HEK293 (cell line): ENCODE measurements around the gene PHF21A.

ENCODE experiments used
- CTCF ChIA-PET: fragments of 350-600 bp; formaldehyde crosslinking; extraction: SDS; loops from one replicate; lab custom pipeline; 2021; ENCODE audit warnings: antibody characterized with exemption; lab: Yijun Ruan, JAX
- POLR2A ChIA-PET: fragments of 300-600 bp; formaldehyde crosslinking; extraction: SDS; loops from one replicate; lab custom pipeline; 2020; ENCODE audit warnings: antibody characterized with exemption, inconsistent platforms; lab: Yijun Ruan, JAX
- H3K27ac ChIP-seq: fragments of 200-500 bp; sonication (Bioruptor generic); 2 replicates; pipeline ENCODE4 v1.5.1; 2014; ENCODE audit warnings: low read depth, low read length, control low read depth, inconsistent platforms; ENCODE audit errors: extremely low read depth
- H3K36me3 ChIP-seq, 2 experiments: fragments of 200-500 bp in 1 of 2; sonication (Bioruptor generic) in 1 of 2; 1 replicate in 1 of 2; 2 replicates in 1 of 2; pipeline ENCODE4 v1.5.1; 2014 to 2017; ENCODE audit warnings: inconsistent platforms in 2 of 2, low read length in 2 of 2; ENCODE audit not compliant: control insufficient read depth in 2 of 2, insufficient read depth in 1 of 2
- H3K4me1 ChIP-seq: fragments of 200-500 bp; sonication (Bioruptor generic); 2 replicates; pipeline ENCODE4 v1.5.1; 2014; ENCODE audit warnings: mild to moderate bottlenecking, low read length, inconsistent platforms; ENCODE audit not compliant: control insufficient read depth, insufficient read depth
- H3K4me3 ChIP-seq: 2 replicates; pipeline ENCODE4 v1.5.1; 2011; ENCODE audit warnings: low read depth, mild to moderate bottlenecking, control low read depth, low read length, moderate library complexity
- H3K9me3 ChIP-seq: fragments of 200-500 bp; sonication (Bioruptor generic); 2 replicates; pipeline ENCODE4 v1.5.1; 2014; ENCODE audit warnings: low read depth, low read length, inconsistent platforms; ENCODE audit not compliant: control insufficient read depth, insufficient read depth
- BCL11A ChIP-seq: fragments of 450-650 bp; formaldehyde crosslinking; IDR thresholded peaks from 2 replicates; pipeline ENCODE4 v1.5.1; 2016; ENCODE audit warnings: low read depth, missing biosample characterization, missing genetic modification characterization
- BCL11B ChIP-seq: fragments of 450-650 bp; formaldehyde crosslinking; IDR thresholded peaks from 2 replicates; pipeline ENCODE4 v1.5.1; 2016; ENCODE audit warnings: low read depth, missing biosample characterization, missing genetic modification characterization
- MYNN ChIP-seq: fragments of 450-650 bp; formaldehyde crosslinking; IDR thresholded peaks from 2 replicates; pipeline ENCODE4 v1.5.1; 2016; ENCODE audit warnings: missing biosample characterization, missing genetic modification characterization, borderline replicate concordance
- PATZ1 ChIP-seq: fragments of 450-650 bp; formaldehyde crosslinking; IDR thresholded peaks from 2 replicates; pipeline ENCODE4 v1.5.1; 2016; ENCODE audit warnings: missing biosample characterization, missing genetic modification characterization
- PRDM1 ChIP-seq: fragments of 450-650 bp; formaldehyde crosslinking; IDR thresholded peaks from 2 replicates; pipeline ENCODE4; 2016; ENCODE audit warnings: missing biosample characterization, missing genetic modification characterization
- SCRT2 ChIP-seq: fragments of 450-650 bp; formaldehyde crosslinking; IDR thresholded peaks from 2 replicates; pipeline ENCODE4 v1.5.1; 2016; ENCODE audit warnings: missing biosample characterization, missing genetic modification characterization
- ZBTB11 ChIP-seq: fragments of 450-650 bp; formaldehyde crosslinking; conservative IDR thresholded peaks from 2 replicates; pipeline ENCODE4 v1.5.1; 2016; ENCODE audit warnings: low read depth, missing biosample characterization, missing genetic modification characterization
- ZNF146 ChIP-seq: fragments of 450-650 bp; formaldehyde crosslinking; IDR thresholded peaks from 2 replicates; pipeline ENCODE4 v1.5.1; 2016; ENCODE audit warnings: missing biosample characterization, missing genetic modification characterization
- ZNF175 ChIP-seq: fragments of 450-650 bp; formaldehyde crosslinking; IDR thresholded peaks from 2 replicates; pipeline ENCODE4 v1.5.1; 2016; ENCODE audit warnings: missing biosample characterization, missing genetic modification characterization
- ZNF184 ChIP-seq: fragments of 450-650 bp; IDR thresholded peaks from 2 replicates; pipeline ENCODE4 v1.5.1; 2018; ENCODE audit warnings: missing biosample characterization, mild to moderate bottlenecking, missing genetic modification characterization
- ZNF23 ChIP-seq: fragments of 450-650 bp; formaldehyde crosslinking; IDR thresholded peaks from 2 replicates; pipeline ENCODE4 v1.5.1; 2016; ENCODE audit warnings: missing biosample characterization, missing genetic modification characterization, borderline replicate concordance
- ZNF335 ChIP-seq: fragments of 450-650 bp; formaldehyde crosslinking; conservative IDR thresholded peaks from 2 replicates; pipeline ENCODE4 v1.5.1; 2016; ENCODE audit warnings: missing biosample characterization, missing genetic modification characterization
- ZNF366 ChIP-seq: fragments of 450-650 bp; formaldehyde crosslinking; conservative IDR thresholded peaks from 2 replicates; pipeline ENCODE4 v1.5.1; 2016; ENCODE audit warnings: missing biosample characterization, missing genetic modification characterization
- ZNF394 ChIP-seq: fragments of 450-650 bp; formaldehyde crosslinking; IDR thresholded peaks from 2 replicates; pipeline ENCODE4 v1.5.1; 2016; ENCODE audit warnings: missing biosample characterization, missing genetic modification characterization, mild to moderate bottlenecking, moderate library complexity, borderline replicate concordance
- ZNF433 ChIP-seq: fragments of 450-650 bp; formaldehyde crosslinking; IDR thresholded peaks from 2 replicates; pipeline ENCODE4 v1.5.1; 2016; ENCODE audit warnings: missing biosample characterization, missing genetic modification characterization, low read depth
- ZNF521 ChIP-seq: fragments of 450-650 bp; formaldehyde crosslinking; IDR thresholded peaks from 2 replicates; pipeline ENCODE4 v1.5.1; 2017; ENCODE audit warnings: missing biosample characterization, mild to moderate bottlenecking, missing genetic modification characterization
- ZNF529 ChIP-seq: fragments of 450-650 bp; formaldehyde crosslinking; IDR thresholded peaks from 2 replicates; pipeline ENCODE4 v1.5.1; 2017; ENCODE audit warnings: missing genetic modification characterization, missing biosample characterization; ENCODE audit not compliant: insufficient replicate concordance
- ZNF555 ChIP-seq: fragments of 450-650 bp; formaldehyde crosslinking; conservative IDR thresholded peaks from 2 replicates; pipeline ENCODE4 v1.5.1; 2017; ENCODE audit warnings: missing biosample characterization, mild to moderate bottlenecking, missing genetic modification characterization, inconsistent platforms
- ZNF600 ChIP-seq: fragments of 450-650 bp; formaldehyde crosslinking; IDR thresholded peaks from 2 replicates; pipeline ENCODE4 v1.5.1; 2016; ENCODE audit warnings: missing biosample characterization, missing genetic modification characterization
- ZNF629 ChIP-seq: fragments of 450-650 bp; formaldehyde crosslinking; IDR thresholded peaks from 2 replicates; pipeline ENCODE4 v1.5.1; 2017; ENCODE audit warnings: missing biosample characterization, missing genetic modification characterization
- ZNF660 ChIP-seq: fragments of 450-650 bp; IDR thresholded peaks from 2 replicates; pipeline ENCODE4 v1.5.1; 2018; ENCODE audit warnings: missing biosample characterization, mild to moderate bottlenecking, missing genetic modification characterization
- ZNF677 ChIP-seq: fragments of 450-650 bp; IDR thresholded peaks from 2 replicates; pipeline ENCODE4 v1.5.0; 2018; ENCODE audit warnings: missing biosample characterization, mild to moderate bottlenecking, missing genetic modification characterization, moderate library complexity
- ZNF76 ChIP-seq: fragments of 450-650 bp; formaldehyde crosslinking; IDR thresholded peaks from 2 replicates; pipeline ENCODE4; 2016; ENCODE audit warnings: low read depth, missing biosample characterization, missing genetic modification characterization, borderline replicate concordance
- ZNF768 ChIP-seq: fragments of 450-650 bp; formaldehyde crosslinking; IDR thresholded peaks from 2 replicates; pipeline ENCODE4 v1.5.1; 2018; ENCODE audit warnings: missing biosample characterization, mild to moderate bottlenecking, missing genetic modification characterization
- TF ChIP-seq, protein P1 (sequence below): fragments of 450-650 bp; formaldehyde crosslinking; IDR thresholded peaks from 2 replicates; pipeline ENCODE4 v1.5.1; 2017; ENCODE audit warnings: missing biosample characterization, missing genetic modification characterization

PHF21A gene

DNA sequence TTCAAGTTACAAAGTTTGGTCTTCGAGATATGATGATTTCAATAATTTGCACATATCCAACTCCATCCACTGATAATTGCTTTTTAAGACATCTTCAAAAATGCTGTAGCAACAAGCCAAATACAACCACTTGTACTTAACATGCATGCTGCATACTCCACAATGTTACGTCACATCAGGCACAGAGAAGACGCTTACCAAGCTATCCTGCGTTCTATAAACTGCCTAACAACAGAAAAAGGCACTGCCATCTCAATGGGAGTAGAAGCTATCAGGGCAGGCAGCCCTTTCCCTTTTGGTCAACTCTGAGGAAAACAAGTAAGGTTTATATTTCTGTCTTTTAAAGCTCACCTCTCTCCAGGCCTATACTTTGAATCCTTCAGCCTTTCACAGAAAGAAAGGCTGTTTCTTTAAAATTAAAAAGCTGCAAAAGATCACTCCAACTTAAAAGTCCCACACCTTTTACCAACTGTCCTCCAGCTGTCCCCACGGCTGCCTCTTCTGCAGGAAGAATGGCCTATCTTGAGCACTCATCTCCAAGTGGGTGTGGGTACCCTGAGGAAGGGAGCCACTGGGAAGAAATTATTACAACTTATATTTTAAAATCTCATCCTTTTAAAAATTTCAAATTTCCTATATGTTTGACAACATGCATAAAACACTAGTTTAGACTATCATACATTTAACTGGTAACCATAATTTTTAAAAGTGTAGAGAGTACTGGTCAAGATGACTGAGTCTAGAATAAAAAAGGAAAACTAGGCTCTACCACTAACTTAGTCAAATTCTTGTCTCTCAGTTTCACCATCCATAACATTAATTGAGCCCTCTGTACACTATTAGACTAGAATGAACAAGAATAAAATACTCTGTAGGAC lies 14.5 kb downstream of the PHF21A start (continued):
- 0 out of 2 replicates have a peak, but pooled peaks have one; percentile 16 for TF ChIP-seq PRDM1 (tag by site-specific recombination)
- TF ChIP-seq SCRT2 (tag by site-specific recombination) = peak; percentile 82
- TF ChIP-seq ZNF366 (tag by site-specific recombination) = 0 out of 2 replicates have a peak, but pooled peaks have one; percentile 16
- TF ChIP-seq ZNF394 (tag by site-specific recombination) = no peak
- no peak for TF ChIP-seq ZNF175
- no peak for TF ChIP-seq ZNF529 (tag by site-specific recombination)
- TF ChIP-seq ZNF660 (tag by site-specific recombination) = no peak
- TF ChIP-seq ZNF629 (tag by site-specific recombination) = peak; percentile 84
- TF ChIP-seq, all 188 proteins: peak for 10

GRCh38 chr11:46105926-46106325 lies 15.3 kb downstream of the PHF21A start:
- TF ChIP-seq ZNF76 (tag by site-specific recombination) (no peak), ZNF677 (tag by site-specific recombination) (no peak), BCL11A (tag by site-specific recombination) (no peak), ZNF555 (tag by site-specific recombination) (no peak), ZNF23 (no peak)
- TF ChIP-seq, all 188 proteins: peak for 0
- ChIA-PET POLR2A (interaction anchor here (1.2 kb wide), 1 partner anchor 15 kb away, joined by 3 read pairs; no protein-coding TSS in a partner anchor), CTCF (interaction anchor here (0.6 to 2.0 kb wide), 2 partner anchors 15 to 117 kb away, joined by 3 to 8 read pairs; no protein-coding TSS in a partner anchor)
- no peaks in the 10 kb centered on the region for H3K9me3 ChIP-seq
- H3K4me3 ChIP-seq = no peak overlapping the region
- H3K36me3 ChIP-seq = no peaks in the 10 kb centered on the region
- peaks cover 13% of the 10 kb centered on the region for H3K4me1 ChIP-seq
- no peak overlapping the region for H3K27ac ChIP-seq

DNA sequence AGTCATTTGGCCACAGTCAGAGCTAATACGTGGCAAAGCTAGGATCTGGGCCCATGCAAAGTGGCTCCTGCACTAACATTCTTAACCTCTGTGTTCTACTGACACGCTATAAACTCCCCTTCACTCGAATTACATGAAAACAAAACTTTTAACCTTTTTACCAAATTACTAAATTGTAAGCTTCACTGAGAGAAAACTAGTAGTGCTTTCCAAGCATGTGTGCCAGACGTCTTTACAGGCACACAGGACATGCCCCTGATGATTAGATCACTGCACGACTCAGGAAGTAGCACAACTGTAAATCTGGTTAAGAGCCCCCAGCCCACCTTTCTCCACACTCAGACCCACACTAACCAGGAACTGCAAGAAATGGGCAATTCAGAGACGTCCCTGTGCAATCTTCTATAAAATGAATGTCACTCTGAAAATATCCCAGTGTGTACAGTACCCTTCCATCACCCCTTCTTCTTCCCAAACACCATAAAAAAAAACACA lies 16.1 kb downstream of the PHF21A start:
- ChIA-PET CTCF (interaction anchor here (0.6 to 2.0 kb wide), 2 partner anchors 14 to 116 kb away, joined by 3 to 8 read pairs; no protein-coding TSS in a partner anchor), POLR2A (interaction anchor here (1.2 to 1.3 kb wide), 2 partner anchors 15 to 187 kb away, joined by 3 to 4 read pairs; partner anchors contain the start of gene PEX16)
- no peak overlapping the region for H3K27ac ChIP-seq
- no peak overlapping the region for H3K4me3 ChIP-seq
- H3K4me1 ChIP-seq = peaks cover 14% of the 10 kb centered on the region
- H3K9me3 ChIP-seq = no peaks in the 10 kb centered on the region
- H3K36me3 ChIP-seq = no peaks in the 10 kb centered on the region
- TF ChIP-seq ZNF521 (tag by site-specific recombination) (no peak), MYNN (tag by site-specific recombination) (peak; percentile 82), ZNF335 (peak; percentile 60), PRDM1 (tag by site-specific recombination) (peak; percentile 34; the same call in 1 of the 2 replicates), ZNF433 (tag by site-specific recombination) (no peak), ZNF146 (tag by site-specific recombination) (no peak), ZNF600 (peak; percentile 51; the same call in 1 of the 2 replicates), ZBTB11 (tag by site-specific recombination) (no peak), BCL11B (tag by site-specific recombination) (no peak), ZNF768 (tag by site-specific recombination) (no peak), BCL11A (tag by site-specific recombination) (no peak), ZNF184 (tag by site-specific recombination) (no peak), PATZ1 (peak; percentile 58)
- TF ChIP-seq, protein P1, sequence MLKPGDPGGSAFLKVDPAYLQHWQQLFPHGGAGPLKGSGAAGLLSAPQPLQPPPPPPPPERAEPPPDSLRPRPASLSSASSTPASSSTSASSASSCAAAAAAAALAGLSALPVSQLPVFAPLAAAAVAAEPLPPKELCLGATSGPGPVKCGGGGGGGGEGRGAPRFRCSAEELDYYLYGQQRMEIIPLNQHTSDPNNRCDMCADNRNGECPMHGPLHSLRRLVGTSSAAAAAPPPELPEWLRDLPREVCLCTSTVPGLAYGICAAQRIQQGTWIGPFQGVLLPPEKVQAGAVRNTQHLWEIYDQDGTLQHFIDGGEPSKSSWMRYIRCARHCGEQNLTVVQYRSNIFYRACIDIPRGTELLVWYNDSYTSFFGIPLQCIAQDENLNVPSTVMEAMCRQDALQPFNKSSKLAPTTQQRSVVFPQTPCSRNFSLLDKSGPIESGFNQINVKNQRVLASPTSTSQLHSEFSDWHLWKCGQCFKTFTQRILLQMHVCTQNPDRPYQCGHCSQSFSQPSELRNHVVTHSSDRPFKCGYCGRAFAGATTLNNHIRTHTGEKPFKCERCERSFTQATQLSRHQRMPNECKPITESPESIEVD (tag by site-specific recombination) = peak; percentile 35
